GM21390 (cell line): ENCODE measurements around the gene TSPAN17.

Experiments used
- ATAC-seq: cut with Tn5 transposase; IDR thresholded peaks from one replicate; pipeline ENCODE4 v1.9.1; 2021; ENCODE audit not compliant: unreplicated experiment

Gene TSPAN17

DNA sequence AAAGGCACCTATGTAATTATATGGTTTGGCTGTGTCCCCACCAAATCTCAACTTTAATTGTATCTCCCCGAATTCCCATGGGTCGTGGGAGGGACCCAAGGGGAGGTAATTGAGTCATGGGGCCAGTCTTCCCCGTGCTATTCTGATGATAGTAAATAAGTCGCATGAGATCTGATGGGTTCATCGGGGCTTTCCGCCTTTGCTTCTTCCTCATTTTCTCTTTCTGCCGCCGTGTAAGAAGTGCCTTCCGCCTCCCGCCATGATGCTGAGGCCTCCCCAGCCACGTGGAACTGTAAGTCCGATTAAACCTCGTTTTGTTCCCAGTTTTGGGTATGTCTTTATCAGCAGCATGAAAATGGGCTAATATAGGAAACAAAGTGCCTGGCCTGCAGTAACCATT lies 56.6 kb downstream of the TSPAN17 start:
- no peak for ATAC-seq

DNA sequence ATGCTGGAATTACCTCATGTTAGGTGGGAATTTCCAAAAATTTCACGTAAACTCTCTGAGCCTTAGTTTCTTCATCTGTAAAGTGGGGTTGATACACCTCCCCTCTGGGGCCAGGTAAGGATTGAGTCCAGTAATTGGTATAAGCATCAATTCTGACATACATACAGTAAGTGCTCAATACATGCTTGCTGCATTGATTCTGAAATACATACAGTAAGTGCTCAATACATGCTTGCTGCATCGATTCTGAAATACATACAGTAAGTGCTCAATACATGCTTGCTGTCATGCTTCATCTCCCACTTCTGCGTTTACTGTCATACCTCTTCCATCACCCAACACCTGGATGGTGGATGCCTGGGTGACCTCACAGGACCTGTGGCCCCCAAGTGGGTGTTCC lies 57.1 kb downstream of the TSPAN17 start:
- no peak for ATAC-seq

DNA sequence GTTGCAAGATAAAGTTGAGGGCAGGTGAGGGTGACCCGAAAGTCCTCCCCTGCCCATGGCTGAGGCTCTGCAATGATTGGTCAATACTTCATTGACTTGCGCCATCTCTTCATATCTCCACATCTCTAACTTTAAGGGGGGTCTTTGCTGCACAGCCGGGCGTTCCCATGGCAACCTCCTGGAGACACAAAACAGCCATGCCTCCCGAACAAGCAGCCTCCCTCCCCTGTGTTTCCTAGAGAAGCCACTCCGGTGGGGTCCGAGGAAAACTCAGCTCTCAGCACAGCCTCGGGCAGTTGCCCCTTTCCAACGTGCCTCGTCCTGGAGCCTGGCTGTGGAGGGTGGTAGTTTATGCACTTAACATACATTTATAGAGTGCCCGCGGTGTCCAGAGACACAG lies 57.5 kb downstream of the TSPAN17 start:
- no peak for ATAC-seq
